ENCODE data around the gene EFTUD2.

DNA sequence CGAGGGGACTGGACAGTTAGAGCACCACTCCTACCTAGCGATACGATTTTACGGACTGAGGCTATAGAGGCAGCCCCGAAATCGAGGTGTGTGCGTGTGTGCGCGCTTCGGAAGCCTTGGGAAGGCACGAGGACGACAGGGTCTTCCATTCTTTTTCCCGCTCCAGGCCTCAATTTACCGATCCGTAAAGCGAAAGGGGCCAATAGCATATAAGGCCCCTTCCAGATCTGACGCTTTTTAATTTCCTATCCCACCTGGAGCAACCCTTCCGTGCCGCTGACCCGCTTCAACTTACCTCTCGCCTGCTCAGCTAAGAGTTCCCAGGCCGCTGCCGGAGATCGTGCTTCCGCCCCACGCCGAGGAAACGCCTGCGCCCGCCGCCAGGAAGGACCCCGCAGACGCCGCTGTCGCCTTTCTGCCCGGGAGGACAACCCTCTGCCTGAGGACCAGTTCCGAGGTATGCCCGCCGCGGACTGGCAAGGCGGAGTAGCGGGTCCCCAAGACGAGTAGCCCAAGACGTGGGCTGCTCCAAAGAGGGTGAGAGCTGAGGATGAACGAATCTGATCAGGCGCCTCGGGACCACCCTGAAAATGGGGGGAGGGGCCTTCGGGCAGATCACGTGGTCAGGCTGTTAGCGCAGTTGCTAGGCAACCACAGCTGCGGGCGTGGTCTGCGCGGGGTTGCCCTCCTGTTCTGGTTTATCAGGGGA lies at the start of gene EFTUD2:
- TF ChIP-seq EP300 (IDR thresholded peaks at IDR 0.05; ENCODE audit: low read depth), result no peak
- TF ChIP-seq, protein P1, sequence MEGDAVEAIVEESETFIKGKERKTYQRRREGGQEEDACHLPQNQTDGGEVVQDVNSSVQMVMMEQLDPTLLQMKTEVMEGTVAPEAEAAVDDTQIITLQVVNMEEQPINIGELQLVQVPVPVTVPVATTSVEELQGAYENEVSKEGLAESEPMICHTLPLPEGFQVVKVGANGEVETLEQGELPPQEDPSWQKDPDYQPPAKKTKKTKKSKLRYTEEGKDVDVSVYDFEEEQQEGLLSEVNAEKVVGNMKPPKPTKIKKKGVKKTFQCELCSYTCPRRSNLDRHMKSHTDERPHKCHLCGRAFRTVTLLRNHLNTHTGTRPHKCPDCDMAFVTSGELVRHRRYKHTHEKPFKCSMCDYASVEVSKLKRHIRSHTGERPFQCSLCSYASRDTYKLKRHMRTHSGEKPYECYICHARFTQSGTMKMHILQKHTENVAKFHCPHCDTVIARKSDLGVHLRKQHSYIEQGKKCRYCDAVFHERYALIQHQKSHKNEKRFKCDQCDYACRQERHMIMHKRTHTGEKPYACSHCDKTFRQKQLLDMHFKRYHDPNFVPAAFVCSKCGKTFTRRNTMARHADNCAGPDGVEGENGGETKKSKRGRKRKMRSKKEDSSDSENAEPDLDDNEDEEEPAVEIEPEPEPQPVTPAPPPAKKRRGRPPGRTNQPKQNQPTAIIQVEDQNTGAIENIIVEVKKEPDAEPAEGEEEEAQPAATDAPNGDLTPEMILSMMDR (IDR thresholded peaks at IDR 0.05), result peak in 2 of 5 experiments; percentile 38 to 59
- TF ChIP-seq POLR2A (IDR thresholded peaks at IDR 0.05), result peak; percentile 67
- TF ChIP-seq POLR2AphosphoS5 (IDR thresholded peaks at IDR 0.05), result peak; percentile 76 to 82 (median 77)
